ENCODE data around the gene UGDH. TPM values are rescaled to one million over a fixed set of nuclear protein-coding genes. Genes with fewer than 3 reads are reported as not detected.
"Not testable (repeated sequence)": the region's sequence is repeated elsewhere in the genome, so short reads cannot be mapped to it uniquely, and the experiment has no call there.

Gene UGDH
- polyA plus RNA-seq, 2 of the 4 experiments (the other 2 are of a cell fraction) = 610 to 691 TPM

DNA sequence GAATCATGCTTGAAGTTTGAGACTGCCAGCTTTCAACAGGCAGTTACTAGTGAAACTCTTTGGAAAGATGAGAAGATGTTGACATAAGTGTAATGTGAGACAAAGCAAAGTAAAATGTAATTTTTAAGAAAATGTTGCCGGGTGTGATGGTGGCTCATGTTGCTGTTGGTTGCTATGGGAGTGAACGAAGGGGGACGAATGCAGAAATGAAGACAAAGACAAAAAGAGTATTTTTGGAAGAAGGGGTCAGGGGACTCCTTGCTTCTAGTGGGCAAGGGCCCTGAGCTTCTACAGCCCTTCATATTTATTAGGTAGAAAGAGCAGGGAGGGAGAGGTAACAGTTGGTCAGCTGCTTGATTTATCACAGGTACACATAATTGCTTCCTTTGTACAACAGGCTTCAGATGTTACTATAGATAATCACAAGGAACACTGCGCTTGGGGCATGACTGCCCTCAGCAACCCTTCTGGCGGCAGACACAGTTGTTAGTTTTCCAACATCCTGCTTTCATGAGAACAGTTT, 11.9 kb upstream of the UGDH start:
- FAIRE-seq (no peak), DNase-seq (ENCODE audit: low read depth in 1 of 2, low spot score in 1 of 2) (peak in 1 of 2 experiments; percentile 62), ATAC-seq (peak; percentile 50 to 52; a peak in 3 of 6 replicates)
- 4% methylated on average over 5 of the region's 5 CpGs for WGBS (ENCODE audit: missing lambda C conversion rate)
- Histone ChIP-seq H3K4me3 (0 out of 3 replicates have a peak overlapping the region, but pooled peaks have one; percentile 15), H3K27ac (peak overlapping the region; percentile 79 to 90), H3K9me3 (no peaks in the 10 kb centered on the region), H3K4me1 (peaks cover 67% of the 10 kb centered on the region), H3K4me2 (peak overlapping the region; percentile 84)
- peak; percentile 68; the same call in 1 of the 2 replicates for TF ChIP-seq RFX5 (IDR thresholded peaks at IDR 0.05)
- peak; percentile 48; the same call in 1 of the 2 replicates for TF ChIP-seq GATA3 (IDR thresholded peaks at IDR 0.05; ENCODE audit: borderline replicate concordance)
- no peak for TF ChIP-seq JUNB (IDR thresholded peaks at IDR 0.05)
- POLR2A ChIA-PET = interaction anchor here (0.7 to 1.3 kb wide), 3 partner anchors 10 to 29 kb away, joined by 3 to 4 read pairs (median 3); no protein-coding TSS in a partner anchor
- CTCF ChIA-PET = no interaction called here

DNA sequence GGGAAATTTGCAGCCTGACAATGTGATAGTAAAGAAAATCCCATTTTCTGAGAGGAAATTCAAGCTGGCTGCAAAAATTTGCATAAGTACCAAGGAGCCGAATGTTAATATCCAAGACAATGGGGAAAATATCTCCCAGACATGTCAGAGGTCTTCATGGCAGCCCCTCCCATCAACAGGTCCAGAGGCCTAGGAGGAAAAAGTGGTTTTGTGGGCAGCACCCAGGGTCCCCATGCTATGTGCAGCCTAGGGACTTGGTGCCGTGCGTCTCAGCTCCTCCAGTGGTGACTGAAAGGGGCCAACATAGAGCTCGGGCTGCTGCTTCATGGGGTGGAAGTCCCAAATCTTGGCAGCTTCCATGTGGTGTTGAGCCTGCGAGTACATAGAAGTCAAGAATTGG, 6.3 kb upstream of the UGDH start:
- DNase-seq (ENCODE audit: low read depth in 1 of 2, low spot score in 1 of 2) = no peak
- Histone ChIP-seq H3K9me3 (peaks cover 32% of the 10 kb centered on the region), H3K4me3 (no peak overlapping the region), H3K4me1 (peaks cover 18% of the 10 kb centered on the region), H3K4me2 (no peak overlapping the region), H3K27ac (no peak overlapping the region)
- FAIRE-seq = no peak
- WGBS (ENCODE audit: missing lambda C conversion rate) = 100% methylated on average over 5 of the region's 5 CpGs
- no peak for ATAC-seq
- ChIA-PET CTCF (interaction anchor here (0.6 to 0.7 kb wide), 2 partner anchors 78 to 162 kb away, joined by 3 to 4 read pairs; no protein-coding TSS in a partner anchor), POLR2A (no interaction called here)
- TF ChIP-seq CHD4 (IDR thresholded peaks at IDR 0.05; ENCODE audit: borderline replicate concordance) (no peak), RAD21 (conservative IDR thresholded peaks at IDR 0.05 in 1 of 2, IDR thresholded peaks at IDR 0.05 in 1 of 2) (no peak), FOSB (CRISPR knock-in tag; IDR thresholded peaks at IDR 0.05) (no peak)
- TF ChIP-seq, protein P1, sequence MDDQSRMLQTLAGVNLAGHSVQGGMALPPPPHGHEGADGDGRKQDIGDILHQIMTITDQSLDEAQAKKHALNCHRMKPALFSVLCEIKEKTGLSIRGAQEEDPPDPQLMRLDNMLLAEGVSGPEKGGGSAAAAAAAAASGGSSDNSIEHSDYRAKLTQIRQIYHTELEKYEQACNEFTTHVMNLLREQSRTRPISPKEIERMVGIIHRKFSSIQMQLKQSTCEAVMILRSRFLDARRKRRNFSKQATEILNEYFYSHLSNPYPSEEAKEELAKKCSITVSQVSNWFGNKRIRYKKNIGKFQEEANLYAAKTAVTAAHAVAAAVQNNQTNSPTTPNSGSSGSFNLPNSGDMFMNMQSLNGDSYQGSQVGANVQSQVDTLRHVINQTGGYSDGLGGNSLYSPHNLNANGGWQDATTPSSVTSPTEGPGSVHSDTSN (IDR thresholded peaks at IDR 0.05) = no peak

DNA sequence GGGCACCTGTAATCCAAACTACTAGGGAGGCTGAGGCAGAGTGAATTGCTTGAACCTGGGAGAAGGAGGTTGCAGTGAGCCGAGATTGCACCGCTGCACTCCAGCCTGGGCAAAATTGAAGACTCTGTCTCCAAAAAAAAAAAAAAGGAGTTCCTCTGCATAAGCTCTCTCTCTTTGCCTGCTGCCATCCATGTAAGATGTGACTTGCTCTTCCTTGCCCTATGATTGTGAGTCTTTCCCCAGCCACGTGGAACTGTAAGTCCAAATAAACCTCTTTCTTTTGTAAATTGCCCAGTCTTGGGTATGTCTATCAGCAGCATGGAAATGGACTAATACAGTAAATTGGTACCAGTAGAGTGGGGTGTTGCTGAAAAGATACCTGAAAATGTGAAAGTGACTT, 5.0 kb upstream of the UGDH start:
- H3K27ac ChIP-seq; H3K4me1 ChIP-seq; H3K4me2 ChIP-seq; H3K4me3 ChIP-seq; DNase-seq (ENCODE audit: low read depth in 1 of 2, low spot score in 1 of 2); CTCF ChIA-PET; ATAC-seq; FAIRE-seq: not testable (repeated sequence)
- POLR2A ChIA-PET = interaction anchor here (0.6 kb wide), 1 partner anchor 12 kb away, joined by 5 read pairs; no protein-coding TSS in a partner anchor
- 46% methylated on average over 3 of the region's 3 CpGs for WGBS (ENCODE audit: missing lambda C conversion rate)
- H3K9me3 ChIP-seq = peaks cover 32% of the 10 kb centered on the region

DNA sequence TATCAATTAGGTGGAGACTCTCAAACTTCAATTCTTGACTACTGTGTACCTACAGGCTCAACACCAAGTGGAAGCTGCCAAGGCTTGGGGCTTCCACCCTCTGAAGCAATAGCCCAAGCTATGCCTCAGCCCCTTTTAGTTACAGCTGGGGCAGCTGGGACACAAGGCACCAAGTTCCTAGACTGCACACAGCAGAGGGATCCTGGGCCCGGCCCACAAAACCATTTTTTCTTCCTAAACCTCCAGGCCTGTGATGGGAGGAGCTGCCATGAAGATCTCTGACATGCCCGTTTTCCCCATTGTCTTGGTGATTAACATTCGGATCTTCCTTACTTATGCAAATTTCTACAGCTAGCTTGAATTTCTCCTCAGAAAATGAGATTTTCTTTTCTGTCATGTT, 3.4 kb upstream of the UGDH start:
- no peak overlapping the region for H3K4me3 ChIP-seq
- no peak overlapping the region for H3K27ac ChIP-seq
- H3K4me2 ChIP-seq = no peak overlapping the region
- WGBS (ENCODE audit: missing lambda C conversion rate) = 89% methylated on average over 3 of the region's 3 CpGs
- no peak for FAIRE-seq
- H3K4me1 ChIP-seq = 0 out of 3 replicates have a peak, but pooled peaks cover 5% of the 10 kb centered on the region
- POLR2A ChIA-PET = no interaction called here
- no peak for ATAC-seq
- CTCF ChIA-PET = interaction anchor here (2.2 kb wide), 1 partner anchor 61 kb away, joined by 9 read pairs; no protein-coding TSS in a partner anchor
- DNase-seq (ENCODE audit: low read depth in 1 of 2, low spot score in 1 of 2) = no peak
- TF ChIP-seq EHMT2 (IDR thresholded peaks at IDR 0.05; ENCODE audit: low read depth) = no peak
- no peak for TF ChIP-seq SREBF2 (IDR thresholded peaks at IDR 0.05)
- no peak for TF ChIP-seq KDM1A (IDR thresholded peaks at IDR 0.05; ENCODE audit: low read depth)
- TF ChIP-seq ZFP36 (IDR thresholded peaks at IDR 0.05; ENCODE audit: borderline replicate concordance, partially characterized antibody) = peak; percentile 85
- no peak for TF ChIP-seq BHLHE40 (IDR thresholded peaks at IDR 0.05; ENCODE audit: low read depth, low read length)
- TF ChIP-seq, protein P2, sequence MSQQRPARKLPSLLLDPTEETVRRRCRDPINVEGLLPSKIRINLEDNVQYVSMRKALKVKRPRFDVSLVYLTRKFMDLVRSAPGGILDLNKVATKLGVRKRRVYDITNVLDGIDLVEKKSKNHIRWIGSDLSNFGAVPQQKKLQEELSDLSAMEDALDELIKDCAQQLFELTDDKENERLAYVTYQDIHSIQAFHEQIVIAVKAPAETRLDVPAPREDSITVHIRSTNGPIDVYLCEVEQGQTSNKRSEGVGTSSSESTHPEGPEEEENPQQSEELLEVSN (IDR thresholded peaks at IDR 0.05; ENCODE audit: borderline replicate concordance, low read depth) = no peak
- no peak for TF ChIP-seq SMC3 (IDR thresholded peaks at IDR 0.05)
- no peak for TF ChIP-seq CHD4 (IDR thresholded peaks at IDR 0.05; ENCODE audit: borderline replicate concordance)
- TF ChIP-seq ESRRA (IDR thresholded peaks at IDR 0.05; ENCODE audit: borderline replicate concordance, low read length) = no peak
- peaks cover 32% of the 10 kb centered on the region for H3K9me3 ChIP-seq
